ENCODE results near the gene EPHA8.

EPHA8 gene

GRCh38 chr1:22537441-22538139 lies 25.7 kb upstream of the EPHA8 start:
- DNase-seq, result no peak

GRCh38 chr1:22539510-22540118 lies 23.7 kb upstream of the EPHA8 start:
- no peak for DNase-seq

- no peak for DNase-seq
Observed at GRCh38 chr1:22540337-22540736, 23.0 kb upstream of the EPHA8 start.

- DNase-seq, result no peak
Observed at GRCh38 chr1:22542886-22543285, 20.4 kb upstream of the EPHA8 start.

- no peak for DNase-seq
Observed at GRCh38 chr1:22543679-22544078, 19.6 kb upstream of the EPHA8 start.

- DNase-seq, result no peak
Observed at GRCh38 chr1:22544606-22545005, 18.7 kb upstream of the EPHA8 start.

- DNase-seq, result no peak
Observed at GRCh38 chr1:22545141-22545540, 18.1 kb upstream of the EPHA8 start.

- DNase-seq, result no peak
Observed at GRCh38 chr1:22547186-22547817, 16.0 kb upstream of the EPHA8 start.

GRCh38 chr1:22547818-22548462 lies 15.3 kb upstream of the EPHA8 start:
- no peak for DNase-seq

GRCh38 chr1:22550021-22550420 lies 13.3 kb upstream of the EPHA8 start:
- DNase-seq, result no peak

- no peak for DNase-seq
Observed at GRCh38 chr1:22551591-22551990, 11.7 kb upstream of the EPHA8 start.

GRCh38 chr1:22552021-22552420 lies 11.3 kb upstream of the EPHA8 start:
- no peak for DNase-seq

GRCh38 chr1:22553104-22553880 lies 10.0 kb upstream of the EPHA8 start:
- no peak for DNase-seq

GRCh38 chr1:22553991-22554522 lies 9.2 kb upstream of the EPHA8 start:
- no peak for DNase-seq

GRCh38 chr1:22555371-22555656 lies 8.0 kb upstream of the EPHA8 start:
- DNase-seq, result no peak

GRCh38 chr1:22556391-22557104 lies 6.7 kb upstream of the EPHA8 start:
- no peak for DNase-seq

GRCh38 chr1:22557341-22557950 lies 5.8 kb upstream of the EPHA8 start:
- DNase-seq, result no peak

GRCh38 chr1:22563671-22564602 lies 648 bp downstream of the EPHA8 start:
- no peak for DNase-seq

- DNase-seq, result no peak
Observed at GRCh38 chr1:22566161-22566560, 2.9 kb downstream of the EPHA8 start.

GRCh38 chr1:22567197-22567596 lies 3.9 kb downstream of the EPHA8 start:
- no peak for DNase-seq

- DNase-seq, result no peak
Observed at GRCh38 chr1:22567994-22568393, 4.7 kb downstream of the EPHA8 start.
